GM23338 (cell line): Measurements from ENCODE around the gene PRCD. TPM values are rescaled to one million over a fixed set of nuclear protein-coding genes. Genes with fewer than 3 reads are reported as not detected.

Experiments used
- ATAC-seq: fragments of 200-7000 bp; cut with Tn5 transposase; 3 replicates; pipeline ENCODE4 v1.9.1; 2020
- DNase-seq: peaks from one replicate; pipeline ENCODE4 v3.0.0-alpha.2; 2015; ENCODE audit warnings: low spot score
- H2AFZ ChIP-seq: fragments of 200-600 bp; sonication (generic); 2 replicates; pipeline ENCODE4 v1.8.0; 2016; ENCODE audit warnings: antibody characterized with exemption, mild to moderate bottlenecking, moderate library complexity
- H3F3A ChIP-seq: fragments of 200-600 bp; sonication (generic); replicated peaks from 2 replicates; pipeline ENCODE4 v1.8.0; 2017; ENCODE audit warnings: antibody characterized with exemption, mixed run types, low read depth
- H3K27ac ChIP-seq: fragments of 200-600 bp; sonication (generic); 2 replicates; pipeline ENCODE4 v1.6.1; 2016; ENCODE audit warnings: low read depth
- H3K27me3 ChIP-seq: fragments of 200-600 bp; sonication (generic); 2 replicates; pipeline ENCODE4 v1.8.0; 2016; ENCODE audit warnings: mild to moderate bottlenecking, mixed run types, moderate library complexity; ENCODE audit not compliant: insufficient read depth
- H3K36me3 ChIP-seq: fragments of 200-600 bp; sonication (generic); 2 replicates; pipeline ENCODE4 v1.8.0; 2016; ENCODE audit warnings: mild to moderate bottlenecking; ENCODE audit not compliant: insufficient read depth
- H3K4me1 ChIP-seq: fragments of 200-600 bp; sonication (generic); 2 replicates; pipeline ENCODE4 v1.8.0; 2016; ENCODE audit warnings: mild to moderate bottlenecking, moderate library complexity; ENCODE audit not compliant: insufficient read depth
- H3K4me2 ChIP-seq: fragments of 200-600 bp; sonication (generic); 2 replicates; pipeline ENCODE4 v1.7.1; 2017; ENCODE audit warnings: mixed run types
- H3K4me3 ChIP-seq: fragments of 200-600 bp; sonication (generic); 2 replicates; pipeline ENCODE4 v1.6.1; 2016; ENCODE audit warnings: mixed run types
- H3K79me2 ChIP-seq: fragments of 200-600 bp; sonication (generic); replicated peaks from 2 replicates; pipeline ENCODE4 v1.8.0; 2017; ENCODE audit warnings: mild to moderate bottlenecking; ENCODE audit not compliant: insufficient read depth
- H3K9me2 ChIP-seq: fragments of 200-600 bp; sonication (generic); 2 replicates; pipeline ENCODE4 v1.8.0; 2017; ENCODE audit not compliant: insufficient read depth
- H4K20me1 ChIP-seq: fragments of 200-600 bp; sonication (generic); replicated peaks from 2 replicates; pipeline ENCODE4 v1.8.0; 2017; ENCODE audit warnings: mild to moderate bottlenecking; ENCODE audit not compliant: insufficient read depth
- H3K27ac Mint-ChIP-seq: 2 replicates; pipeline ENCODE4 v1.8.0; 2020; ENCODE audit warnings: inconsistent platforms, mild to moderate bottlenecking, moderate library complexity, mixed read lengths
- H3K27me3 Mint-ChIP-seq: 3 replicates; pipeline ENCODE4 v1.8.0; 2022; ENCODE audit warnings: low read depth, mild to moderate bottlenecking, moderate library complexity, mixed read lengths, inconsistent platforms; ENCODE audit not compliant: insufficient read depth, poor library complexity
- H3K36me3 Mint-ChIP-seq: 3 replicates; pipeline ENCODE4 v1.8.0; 2021; ENCODE audit warnings: low read depth, mild to moderate bottlenecking, inconsistent platforms, moderate library complexity, mixed read lengths
- H3K4me1 Mint-ChIP-seq: 3 replicates; pipeline ENCODE4 v1.8.0; 2020; ENCODE audit warnings: mild to moderate bottlenecking, inconsistent platforms, mixed read lengths
- H3K4me3 Mint-ChIP-seq: 3 replicates; pipeline ENCODE4 v1.8.0; 2021; ENCODE audit warnings: moderate library complexity, mild to moderate bottlenecking, inconsistent platforms, mixed read lengths
- H3K9me3 Mint-ChIP-seq: 3 replicates; pipeline ENCODE4 v1.8.0; 2020; ENCODE audit warnings: moderate library complexity, mild to moderate bottlenecking, inconsistent platforms, mixed read lengths
- CREB1 ChIP-seq: fragments of 250-450 bp; sonication (Bioruptor Pico); IDR thresholded peaks from 2 replicates; pipeline ENCODE4 v1.5.0; 2020; ENCODE audit warnings: low read depth, mild to moderate bottlenecking, moderate library complexity
- NANOG ChIP-seq: IDR thresholded peaks from 2 replicates; pipeline ENCODE4 v1.6.1; 2016; ENCODE audit warnings: antibody characterized with exemption, borderline replicate concordance
- STAT1 ChIP-seq: IDR thresholded peaks from one replicate; pipeline ENCODE4 v1.6.1; 2016; ENCODE audit warnings: antibody characterized with exemption; ENCODE audit not compliant: unreplicated experiment
- ZNF331 ChIP-seq: fragments of 250-450 bp; sonication (Bioruptor Pico); IDR thresholded peaks from 2 replicates; pipeline ENCODE4 v1.5.0; 2020; ENCODE audit warnings: low read depth, mild to moderate bottlenecking, moderate library complexity
- polyA plus RNA-seq: library from polyadenylated mRNA; unstranded; fragments of >200 nt; fragmentation: Nextera tagmentation; extraction: Ambion mirVana; gene quantifications from 2 replicates; pipeline ENCODE4 v1.2.1, GENCODE V29; 2016
- total RNA-seq: library from RNA; depleted of rRNA; stranded (reverse); fragments of >200 nt; shearing (Covaris generic); gene quantifications from 2 replicates; pipeline ENCODE4 v1.2.3, GENCODE V29; 2014
- TF ChIP-seq, protein P1 (sequence below): IDR thresholded peaks from 2 replicates; pipeline ENCODE4 v1.6.1; 2016; ENCODE audit warnings: antibody characterized with exemption
- TF ChIP-seq, protein P2 (sequence below): fragments of 250-450 bp; sonication (Bioruptor Pico); IDR thresholded peaks from 2 replicates; pipeline ENCODE4 v1.5.0; 2020; ENCODE audit warnings: mild to moderate bottlenecking, moderate library complexity
- TF ChIP-seq, protein P3 (sequence below), 2 experiments: fragments of 200-600 bp in 1 of 2; sonication (generic) in 1 of 2; conservative IDR thresholded peaks; 2 replicates each; pipeline versions ENCODE4 v1.5.1 to v1.6.1; 2016 to 2017; ENCODE audit warnings: antibody characterized with exemption in 2 of 2, low read depth in 2 of 2, mild to moderate bottlenecking in 2 of 2, moderate library complexity in 1 of 2
- TF ChIP-seq, protein P4 (sequence below): IDR thresholded peaks from one replicate; pipeline ENCODE4 v1.6.1; 2018; ENCODE audit warnings: antibody characterized with exemption; ENCODE audit not compliant: unreplicated experiment

PRCD gene
- total and polyA plus RNA-seq, 2 experiments from 2014 or later: 0.38 to 1.6 TPM

DNA sequence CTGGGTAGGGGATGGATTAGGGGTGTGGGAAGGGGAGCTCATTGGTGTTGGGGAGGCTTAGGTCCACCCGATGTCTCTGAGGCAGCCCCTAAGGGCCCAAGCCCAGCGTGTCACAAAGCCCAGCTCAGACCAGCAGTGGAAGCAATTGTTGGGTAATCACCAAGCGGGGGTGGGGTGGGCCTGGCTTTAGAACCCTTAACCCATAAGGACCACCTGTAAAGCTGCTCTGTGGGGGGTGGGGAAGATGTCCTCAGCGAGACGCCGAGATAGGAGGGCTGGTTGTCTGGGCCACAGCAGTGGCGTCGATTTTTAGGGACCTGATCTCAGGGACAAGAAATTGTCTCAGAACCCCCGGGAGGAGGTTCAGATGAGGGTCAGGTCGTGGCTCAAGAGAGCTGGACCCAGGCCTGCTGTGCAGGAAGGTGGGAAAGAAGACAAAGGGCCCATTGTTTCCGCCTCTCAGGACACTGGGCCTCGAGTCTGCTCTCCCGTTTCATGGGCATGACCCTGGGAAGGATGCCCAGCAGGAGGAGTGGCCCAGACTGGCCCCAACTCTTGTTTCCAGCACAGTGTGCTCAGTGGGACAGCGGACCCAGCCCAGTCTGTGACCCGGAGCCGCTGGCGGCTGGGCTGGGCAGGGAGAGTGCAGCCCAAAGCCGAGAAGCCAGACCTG, 29.9 kb downstream of the PRCD start (continued):
- TF ChIP-seq NANOG: no peak
- TF ChIP-seq, protein P1, sequence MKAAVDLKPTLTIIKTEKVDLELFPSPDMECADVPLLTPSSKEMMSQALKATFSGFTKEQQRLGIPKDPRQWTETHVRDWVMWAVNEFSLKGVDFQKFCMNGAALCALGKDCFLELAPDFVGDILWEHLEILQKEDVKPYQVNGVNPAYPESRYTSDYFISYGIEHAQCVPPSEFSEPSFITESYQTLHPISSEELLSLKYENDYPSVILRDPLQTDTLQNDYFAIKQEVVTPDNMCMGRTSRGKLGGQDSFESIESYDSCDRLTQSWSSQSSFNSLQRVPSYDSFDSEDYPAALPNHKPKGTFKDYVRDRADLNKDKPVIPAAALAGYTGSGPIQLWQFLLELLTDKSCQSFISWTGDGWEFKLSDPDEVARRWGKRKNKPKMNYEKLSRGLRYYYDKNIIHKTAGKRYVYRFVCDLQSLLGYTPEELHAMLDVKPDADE: no peak
- TF ChIP-seq, protein P2, sequence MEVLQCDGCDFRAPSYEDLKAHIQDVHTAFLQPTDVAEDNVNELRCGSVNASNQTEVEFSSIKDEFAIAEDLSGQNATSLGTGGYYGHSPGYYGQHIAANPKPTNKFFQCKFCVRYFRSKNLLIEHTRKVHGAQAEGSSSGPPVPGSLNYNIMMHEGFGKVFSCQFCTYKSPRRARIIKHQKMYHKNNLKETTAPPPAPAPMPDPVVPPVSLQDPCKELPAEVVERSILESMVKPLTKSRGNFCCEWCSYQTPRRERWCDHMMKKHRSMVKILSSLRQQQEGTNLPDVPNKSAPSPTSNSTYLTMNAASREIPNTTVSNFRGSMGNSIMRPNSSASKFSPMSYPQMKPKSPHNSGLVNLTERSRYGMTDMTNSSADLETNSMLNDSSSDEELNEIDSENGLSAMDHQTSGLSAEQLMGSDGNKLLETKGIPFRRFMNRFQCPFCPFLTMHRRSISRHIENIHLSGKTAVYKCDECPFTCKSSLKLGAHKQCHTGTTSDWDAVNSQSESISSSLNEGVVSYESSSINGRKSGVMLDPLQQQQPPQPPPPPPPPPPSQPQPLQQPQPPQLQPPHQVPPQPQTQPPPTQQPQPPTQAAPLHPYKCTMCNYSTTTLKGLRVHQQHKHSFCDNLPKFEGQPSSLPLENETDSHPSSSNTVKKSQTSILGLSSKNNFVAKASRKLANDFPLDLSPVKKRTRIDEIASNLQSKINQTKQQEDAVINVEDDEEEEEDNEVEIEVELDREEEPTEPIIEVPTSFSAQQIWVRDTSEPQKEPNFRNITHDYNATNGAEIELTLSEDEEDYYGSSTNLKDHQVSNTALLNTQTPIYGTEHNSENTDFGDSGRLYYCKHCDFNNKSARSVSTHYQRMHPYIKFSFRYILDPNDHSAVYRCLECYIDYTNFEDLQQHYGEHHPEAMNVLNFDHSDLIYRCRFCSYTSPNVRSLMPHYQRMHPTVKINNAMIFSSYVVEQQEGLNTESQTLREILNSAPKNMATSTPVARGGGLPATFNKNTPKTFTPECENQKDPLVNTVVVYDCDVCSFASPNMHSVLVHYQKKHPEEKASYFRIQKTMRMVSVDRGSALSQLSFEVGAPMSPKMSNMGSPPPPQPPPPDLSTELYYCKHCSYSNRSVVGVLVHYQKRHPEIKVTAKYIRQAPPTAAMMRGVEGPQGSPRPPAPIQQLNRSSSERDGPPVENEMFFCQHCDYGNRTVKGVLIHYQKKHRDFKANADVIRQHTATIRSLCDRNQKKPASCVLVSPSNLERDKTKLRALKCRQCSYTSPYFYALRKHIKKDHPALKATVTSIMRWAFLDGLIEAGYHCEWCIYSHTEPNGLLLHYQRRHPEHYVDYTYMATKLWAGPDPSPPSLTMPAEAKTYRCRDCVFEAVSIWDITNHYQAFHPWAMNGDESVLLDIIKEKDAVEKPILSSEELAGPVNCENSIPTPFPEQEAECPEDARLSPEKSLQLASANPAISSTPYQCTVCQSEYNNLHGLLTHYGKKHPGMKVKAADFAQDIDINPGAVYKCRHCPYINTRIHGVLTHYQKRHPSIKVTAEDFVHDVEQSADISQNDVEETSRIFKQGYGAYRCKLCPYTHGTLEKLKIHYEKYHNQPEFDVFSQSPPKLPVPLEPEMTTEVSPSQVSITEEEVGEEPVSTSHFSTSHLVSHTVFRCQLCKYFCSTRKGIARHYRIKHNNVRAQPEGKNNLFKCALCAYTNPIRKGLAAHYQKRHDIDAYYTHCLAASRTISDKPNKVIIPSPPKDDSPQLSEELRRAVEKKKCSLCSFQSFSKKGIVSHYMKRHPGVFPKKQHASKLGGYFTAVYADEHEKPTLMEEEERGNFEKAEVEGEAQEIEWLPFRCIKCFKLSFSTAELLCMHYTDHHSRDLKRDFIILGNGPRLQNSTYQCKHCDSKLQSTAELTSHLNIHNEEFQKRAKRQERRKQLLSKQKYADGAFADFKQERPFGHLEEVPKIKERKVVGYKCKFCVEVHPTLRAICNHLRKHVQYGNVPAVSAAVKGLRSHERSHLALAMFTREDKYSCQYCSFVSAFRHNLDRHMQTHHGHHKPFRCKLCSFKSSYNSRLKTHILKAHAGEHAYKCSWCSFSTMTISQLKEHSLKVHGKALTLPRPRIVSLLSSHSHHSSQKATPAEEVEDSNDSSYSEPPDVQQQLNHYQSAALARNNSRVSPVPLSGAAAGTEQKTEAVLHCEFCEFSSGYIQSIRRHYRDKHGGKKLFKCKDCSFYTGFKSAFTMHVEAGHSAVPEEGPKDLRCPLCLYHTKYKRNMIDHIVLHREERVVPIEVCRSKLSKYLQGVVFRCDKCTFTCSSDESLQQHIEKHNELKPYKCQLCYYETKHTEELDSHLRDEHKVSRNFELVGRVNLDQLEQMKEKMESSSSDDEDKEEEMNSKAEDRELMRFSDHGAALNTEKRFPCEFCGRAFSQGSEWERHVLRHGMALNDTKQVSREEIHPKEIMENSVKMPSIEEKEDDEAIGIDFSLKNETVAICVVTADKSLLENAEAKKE (CRISPR knock-in tag): no peak

DNA sequence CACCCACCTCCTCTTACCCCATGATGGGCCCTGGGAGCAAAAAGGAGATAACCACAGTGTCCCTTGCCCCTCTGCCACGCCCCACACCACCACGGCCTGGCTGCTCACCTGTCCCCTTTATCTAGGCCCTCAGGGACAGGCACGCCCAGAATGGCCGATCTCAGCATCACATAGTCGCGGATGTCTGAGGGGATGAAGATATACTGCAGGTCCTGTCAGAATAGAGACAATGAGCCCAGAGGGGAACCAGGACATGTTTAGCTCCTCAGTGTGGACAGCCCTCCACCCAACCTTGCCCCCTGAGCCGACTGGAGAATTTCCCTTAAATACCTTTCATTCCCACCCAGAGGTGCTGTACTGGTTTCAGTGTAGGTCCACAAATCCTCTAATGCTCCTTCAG, 30.6 kb downstream of the PRCD start:
- Histone ChIP-seq H2AFZ (no peak overlapping the region), H3K27ac (no peak overlapping the region), H4K20me1 (peaks cover 13% of the 10 kb centered on the region), H3K79me2 (no peaks in the 10 kb centered on the region), H3K36me3 (peaks cover 11% of the 10 kb centered on the region; the same call in 1 of the 2 replicates), H3K4me2 (no peak overlapping the region), H3K9me2 (no peaks in the 10 kb centered on the region), H3K4me3 (no peak overlapping the region), H3K4me1 (peaks cover 31% of the 10 kb centered on the region), H3K27me3 (no peaks in the 10 kb centered on the region), H3F3A (peaks cover 28% of the 10 kb centered on the region)
- ATAC-seq: no peak
- Mint-ChIP-seq H3K27me3 (peaks cover 13% of the 10 kb centered on the region), H3K27ac (no peak overlapping the region), H3K36me3 (peaks cover 17% of the 10 kb centered on the region), H3K4me1 (peaks cover 38% of the 10 kb centered on the region), H3K9me3 (no peaks in the 10 kb centered on the region), H3K4me3 (no peak overlapping the region)
- DNase-seq: no peak
- TF ChIP-seq CREB1 (CRISPR knock-in tag) (no peak), NANOG (no peak), ZNF331 (no peak), STAT1 (no peak)
- TF ChIP-seq, protein P3, sequence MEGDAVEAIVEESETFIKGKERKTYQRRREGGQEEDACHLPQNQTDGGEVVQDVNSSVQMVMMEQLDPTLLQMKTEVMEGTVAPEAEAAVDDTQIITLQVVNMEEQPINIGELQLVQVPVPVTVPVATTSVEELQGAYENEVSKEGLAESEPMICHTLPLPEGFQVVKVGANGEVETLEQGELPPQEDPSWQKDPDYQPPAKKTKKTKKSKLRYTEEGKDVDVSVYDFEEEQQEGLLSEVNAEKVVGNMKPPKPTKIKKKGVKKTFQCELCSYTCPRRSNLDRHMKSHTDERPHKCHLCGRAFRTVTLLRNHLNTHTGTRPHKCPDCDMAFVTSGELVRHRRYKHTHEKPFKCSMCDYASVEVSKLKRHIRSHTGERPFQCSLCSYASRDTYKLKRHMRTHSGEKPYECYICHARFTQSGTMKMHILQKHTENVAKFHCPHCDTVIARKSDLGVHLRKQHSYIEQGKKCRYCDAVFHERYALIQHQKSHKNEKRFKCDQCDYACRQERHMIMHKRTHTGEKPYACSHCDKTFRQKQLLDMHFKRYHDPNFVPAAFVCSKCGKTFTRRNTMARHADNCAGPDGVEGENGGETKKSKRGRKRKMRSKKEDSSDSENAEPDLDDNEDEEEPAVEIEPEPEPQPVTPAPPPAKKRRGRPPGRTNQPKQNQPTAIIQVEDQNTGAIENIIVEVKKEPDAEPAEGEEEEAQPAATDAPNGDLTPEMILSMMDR (conservative IDR thresholded peaks at IDR 0.05; ENCODE audit: low read depth in 2 of 2): no peak
- TF ChIP-seq, protein P4, sequence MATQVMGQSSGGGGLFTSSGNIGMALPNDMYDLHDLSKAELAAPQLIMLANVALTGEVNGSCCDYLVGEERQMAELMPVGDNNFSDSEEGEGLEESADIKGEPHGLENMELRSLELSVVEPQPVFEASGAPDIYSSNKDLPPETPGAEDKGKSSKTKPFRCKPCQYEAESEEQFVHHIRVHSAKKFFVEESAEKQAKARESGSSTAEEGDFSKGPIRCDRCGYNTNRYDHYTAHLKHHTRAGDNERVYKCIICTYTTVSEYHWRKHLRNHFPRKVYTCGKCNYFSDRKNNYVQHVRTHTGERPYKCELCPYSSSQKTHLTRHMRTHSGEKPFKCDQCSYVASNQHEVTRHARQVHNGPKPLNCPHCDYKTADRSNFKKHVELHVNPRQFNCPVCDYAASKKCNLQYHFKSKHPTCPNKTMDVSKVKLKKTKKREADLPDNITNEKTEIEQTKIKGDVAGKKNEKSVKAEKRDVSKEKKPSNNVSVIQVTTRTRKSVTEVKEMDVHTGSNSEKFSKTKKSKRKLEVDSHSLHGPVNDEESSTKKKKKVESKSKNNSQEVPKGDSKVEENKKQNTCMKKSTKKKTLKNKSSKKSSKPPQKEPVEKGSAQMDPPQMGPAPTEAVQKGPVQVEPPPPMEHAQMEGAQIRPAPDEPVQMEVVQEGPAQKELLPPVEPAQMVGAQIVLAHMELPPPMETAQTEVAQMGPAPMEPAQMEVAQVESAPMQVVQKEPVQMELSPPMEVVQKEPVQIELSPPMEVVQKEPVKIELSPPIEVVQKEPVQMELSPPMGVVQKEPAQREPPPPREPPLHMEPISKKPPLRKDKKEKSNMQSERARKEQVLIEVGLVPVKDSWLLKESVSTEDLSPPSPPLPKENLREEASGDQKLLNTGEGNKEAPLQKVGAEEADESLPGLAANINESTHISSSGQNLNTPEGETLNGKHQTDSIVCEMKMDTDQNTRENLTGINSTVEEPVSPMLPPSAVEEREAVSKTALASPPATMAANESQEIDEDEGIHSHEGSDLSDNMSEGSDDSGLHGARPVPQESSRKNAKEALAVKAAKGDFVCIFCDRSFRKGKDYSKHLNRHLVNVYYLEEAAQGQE: no peak
